ENCODE measurements around the gene SNTG2. TPM values are rescaled to one million over a fixed set of nuclear protein-coding genes. Genes with fewer than 3 reads are reported as not detected.

SNTG2 gene
- total RNA-seq, 1 donor, result not detected

DNA sequence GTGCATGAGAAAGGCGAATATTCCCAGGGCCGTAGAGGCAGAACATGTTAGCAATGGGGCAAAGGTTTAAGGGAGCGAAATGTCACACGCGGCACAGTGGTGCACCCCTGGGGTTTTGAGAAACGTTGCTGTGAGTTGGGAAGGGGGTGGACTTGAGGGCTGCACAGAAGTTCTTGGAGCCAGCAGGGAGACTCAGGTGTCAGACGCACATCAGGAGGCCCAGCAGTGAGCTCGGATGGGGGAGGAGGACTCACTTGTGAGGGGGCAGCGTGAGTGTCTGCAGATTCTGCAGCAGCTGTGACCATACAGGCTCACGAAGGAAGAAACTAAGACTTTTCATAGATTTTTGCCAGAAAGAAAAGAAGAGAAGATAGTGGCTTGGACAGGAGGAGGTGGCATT, 218.2 kb downstream of the SNTG2 start:
- no peak for DNase-seq (ENCODE audit: low read depth in 2 of 3, low spot score in 2 of 3)

GRCh38 chr2:1169291-1169949, 218.8 kb downstream of the SNTG2 start:
- no peak for DNase-seq (ENCODE audit: low read depth in 2 of 3, low spot score in 2 of 3)

- DNase-seq (ENCODE audit: low read depth in 2 of 3, low spot score in 2 of 3), result no peak
These were observed 219.6 kb downstream of the SNTG2 start for GRCh38 chr2:1170241-1170640.

- no peak for DNase-seq (ENCODE audit: low read depth in 2 of 3, low spot score in 2 of 3)
These were observed 220.1 kb downstream of the SNTG2 start for GRCh38 chr2:1170711-1171110.

- no peak for DNase-seq (ENCODE audit: low read depth in 2 of 3, low spot score in 2 of 3)
These were observed 222.9 kb downstream of the SNTG2 start for GRCh38 chr2:1173528-1173927.

DNA sequence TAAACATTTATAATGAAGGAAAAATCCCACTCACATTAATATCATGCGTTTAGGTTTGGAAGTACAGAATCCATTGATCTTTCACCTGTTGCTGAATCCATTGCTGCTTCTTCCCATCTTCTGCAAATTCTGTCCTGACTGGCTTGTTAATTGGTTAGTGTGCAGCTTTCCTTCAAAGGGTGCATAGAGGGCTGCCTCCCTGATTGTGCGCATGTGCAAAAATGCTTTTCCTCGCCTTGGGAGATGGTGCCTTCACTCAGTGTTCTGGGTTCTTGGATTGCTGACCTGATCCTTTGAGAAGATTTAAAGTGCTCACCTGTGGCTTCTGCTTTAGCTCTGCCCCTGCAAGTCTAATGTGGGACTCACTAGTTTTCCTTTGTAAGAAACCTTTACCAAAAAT, 231.2 kb downstream of the SNTG2 start:
- no peak for DNase-seq (ENCODE audit: low read depth in 2 of 3, low spot score in 2 of 3)

- no peak for DNase-seq (ENCODE audit: low read depth in 2 of 3, low spot score in 2 of 3)
These were observed 232.7 kb downstream of the SNTG2 start for GRCh38 chr2:1183300-1183699.

GRCh38 chr2:1186421-1186820, 235.8 kb downstream of the SNTG2 start:
- DNase-seq (ENCODE audit: low read depth in 2 of 3, low spot score in 2 of 3), result no peak

- DNase-seq (ENCODE audit: low read depth in 2 of 3, low spot score in 2 of 3), result no peak
These were observed 236.5 kb downstream of the SNTG2 start for GRCh38 chr2:1187189-1187588.

- DNase-seq (ENCODE audit: low read depth in 2 of 3, low spot score in 2 of 3), result no peak
These were observed 241.5 kb downstream of the SNTG2 start for GRCh38 chr2:1192121-1192520.

DNA sequence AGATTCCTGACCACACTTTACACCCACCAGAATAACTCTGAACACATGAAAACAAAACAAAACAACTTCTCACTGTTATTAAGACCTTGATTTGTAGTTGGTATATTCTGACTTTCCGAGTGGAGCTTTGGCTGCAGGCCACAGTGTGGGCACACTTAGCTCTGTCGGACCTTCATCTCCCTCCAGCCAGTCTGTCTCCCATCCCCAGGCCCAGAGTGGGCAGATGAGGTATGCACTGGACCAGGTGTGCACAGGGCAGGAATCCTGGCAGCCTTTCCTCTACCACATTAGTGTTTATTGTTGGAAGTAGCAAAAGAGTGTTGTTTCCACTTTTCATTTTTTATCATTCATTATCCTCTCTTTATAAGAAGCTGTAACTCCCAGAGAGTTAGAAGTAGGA, 243.2 kb downstream of the SNTG2 start:
- DNase-seq (ENCODE audit: low read depth in 2 of 3, low spot score in 2 of 3), result no peak

GRCh38 chr2:1203772-1204171, 253.1 kb downstream of the SNTG2 start:
- DNase-seq (ENCODE audit: low read depth in 2 of 3, low spot score in 2 of 3), result no peak

GRCh38 chr2:1205853-1206252, 255.2 kb downstream of the SNTG2 start:
- DNase-seq (ENCODE audit: low read depth in 2 of 3, low spot score in 2 of 3), result no peak

DNA sequence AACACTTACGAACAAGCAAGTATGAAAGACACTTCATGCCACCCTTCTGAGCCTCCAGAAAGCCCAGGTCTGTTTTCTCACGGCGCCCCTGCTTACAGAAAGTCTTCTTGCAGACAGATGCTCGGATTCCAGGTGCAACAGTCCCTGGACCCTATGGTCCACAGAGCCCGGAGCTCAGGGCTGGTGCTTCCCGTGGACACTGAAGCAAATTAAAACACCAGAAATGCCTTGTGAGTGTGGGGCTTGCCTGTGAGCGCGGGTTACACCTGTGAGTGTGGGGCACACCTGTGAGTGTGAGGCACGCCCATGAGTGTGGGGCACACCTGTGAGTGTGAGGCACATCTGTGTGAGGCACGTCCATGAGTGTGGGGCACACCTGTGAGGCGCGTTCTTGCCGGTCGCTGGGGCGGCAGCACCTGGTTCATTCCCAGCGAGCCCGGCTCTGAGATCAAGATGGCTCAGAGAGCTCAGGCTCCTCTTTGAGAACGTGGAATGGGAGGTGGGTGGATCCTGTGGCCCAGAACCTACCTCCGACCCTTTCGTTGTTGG, 257.4 kb downstream of the SNTG2 start:
- DNase-seq (ENCODE audit: low read depth in 2 of 3, low spot score in 2 of 3), result no peak

- no peak for DNase-seq (ENCODE audit: low read depth in 2 of 3, low spot score in 2 of 3)
These were observed 257.9 kb downstream of the SNTG2 start for GRCh38 chr2:1208522-1208921.

DNA sequence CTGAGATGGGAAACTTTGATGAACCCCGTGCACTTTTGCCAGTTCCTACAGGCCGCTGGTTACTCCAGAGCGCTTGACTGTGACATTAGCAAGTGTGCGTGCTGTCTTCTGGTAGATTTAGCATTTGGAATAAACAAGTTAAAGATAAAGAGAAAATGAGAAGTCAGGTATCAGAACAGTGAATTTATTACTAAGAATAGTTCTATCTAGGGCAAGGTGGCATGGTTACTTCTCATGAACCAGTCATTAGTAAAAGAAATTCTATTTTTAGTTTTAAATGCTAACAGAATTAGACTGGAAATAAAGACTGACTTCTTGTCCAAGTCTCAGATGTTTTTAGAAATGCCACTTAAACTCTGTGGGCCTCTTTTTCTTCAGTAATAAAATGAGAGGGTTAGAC, 258.6 kb downstream of the SNTG2 start:
- no peak for DNase-seq (ENCODE audit: low read depth in 2 of 3, low spot score in 2 of 3)

GRCh38 chr2:1209761-1210160, 259.1 kb downstream of the SNTG2 start:
- no peak for DNase-seq (ENCODE audit: low read depth in 2 of 3, low spot score in 2 of 3)

- DNase-seq (ENCODE audit: low read depth in 2 of 3, low spot score in 2 of 3), result no peak
These were observed 259.7 kb downstream of the SNTG2 start for GRCh38 chr2:1210352-1210751.

- no peak for DNase-seq (ENCODE audit: low read depth in 2 of 3, low spot score in 2 of 3)
These were observed 269.4 kb downstream of the SNTG2 start for GRCh38 chr2:1219901-1220573.

- DNase-seq (ENCODE audit: low read depth in 2 of 3, low spot score in 2 of 3), result peak in 1 of 3 donors; percentile 33
These were observed 271.4 kb downstream of the SNTG2 start for GRCh38 chr2:1222056-1222455.

DNA sequence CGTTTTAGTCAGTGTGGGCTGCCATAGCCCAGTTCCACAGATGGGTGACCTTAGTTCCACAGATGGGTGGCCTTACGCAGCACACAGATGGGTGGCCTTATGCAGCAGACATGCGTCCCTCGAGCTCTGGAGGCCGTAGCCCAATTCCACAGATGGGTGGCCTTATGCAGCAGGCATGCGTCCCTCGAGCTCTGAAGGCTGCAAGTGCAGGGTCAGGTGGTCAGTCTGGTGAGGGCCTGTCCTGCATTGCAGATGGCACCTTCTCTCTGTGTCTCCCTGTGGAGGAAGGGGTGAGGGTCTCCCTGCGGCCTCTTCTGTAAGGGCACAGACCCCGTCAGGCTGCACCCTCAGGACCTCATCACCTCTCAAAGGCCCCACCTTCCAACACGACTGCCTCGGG, 273.1 kb downstream of the SNTG2 start:
- DNase-seq (ENCODE audit: low read depth in 2 of 3, low spot score in 2 of 3), result no peak

- no peak for DNase-seq (ENCODE audit: low read depth in 2 of 3, low spot score in 2 of 3)
These were observed 274.3 kb downstream of the SNTG2 start for GRCh38 chr2:1224901-1225300.
